M059J (cell line): Measurements from ENCODE around the gene HAPLN1. TPM values are rescaled to one million over a fixed set of nuclear protein-coding genes. Genes with fewer than 3 reads are reported as not detected.
A peak's percentile ranks its signal among the peaks of the same experiment; 100 is the strongest.

Source experiments
- DNase-seq: peaks from one replicate; pipeline ENCODE4 v3.0.0-alpha.2; 2012; ENCODE audit warnings: low read depth
- total RNA-seq: library from RNA; depleted of rRNA; stranded (reverse); fragments of >200 nt; shearing (Covaris generic); gene quantifications from 2 replicates; pipeline ENCODE4 v1.2.3, GENCODE V29; 2014

The HAPLN1 gene
- total RNA-seq, 1 experiment from 2014 or later: 0.99 TPM

DNA sequence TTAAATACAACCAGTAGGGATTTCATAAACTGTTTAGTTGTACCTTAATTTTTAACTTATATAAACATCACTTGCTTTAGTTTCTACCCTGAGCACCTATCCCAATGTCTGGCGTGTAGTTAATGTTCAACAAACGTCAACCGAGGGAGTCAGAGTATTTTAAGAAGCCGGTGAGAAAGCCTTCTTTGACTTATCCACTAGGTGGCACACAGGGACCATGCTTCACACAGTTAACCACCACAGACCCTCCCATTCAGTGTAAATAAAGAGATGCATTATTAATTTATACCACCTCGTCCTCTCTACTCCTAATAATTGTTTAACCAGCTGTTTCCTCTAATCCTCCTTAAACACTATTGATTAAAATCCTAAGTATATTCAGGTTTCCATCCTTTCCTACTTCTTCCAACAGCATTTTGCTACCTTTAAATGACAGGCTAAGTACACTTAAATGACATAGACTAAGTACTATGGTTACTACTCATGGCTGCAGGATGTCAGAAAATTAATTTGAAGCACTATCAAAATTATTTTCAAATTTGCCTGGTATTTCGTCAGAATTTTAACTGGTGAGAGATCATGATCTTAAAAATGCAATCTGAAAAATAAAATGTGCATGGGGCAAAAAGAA lies 2.3 kb downstream of the HAPLN1 start:
- peak; percentile 63 for DNase-seq

DNA sequence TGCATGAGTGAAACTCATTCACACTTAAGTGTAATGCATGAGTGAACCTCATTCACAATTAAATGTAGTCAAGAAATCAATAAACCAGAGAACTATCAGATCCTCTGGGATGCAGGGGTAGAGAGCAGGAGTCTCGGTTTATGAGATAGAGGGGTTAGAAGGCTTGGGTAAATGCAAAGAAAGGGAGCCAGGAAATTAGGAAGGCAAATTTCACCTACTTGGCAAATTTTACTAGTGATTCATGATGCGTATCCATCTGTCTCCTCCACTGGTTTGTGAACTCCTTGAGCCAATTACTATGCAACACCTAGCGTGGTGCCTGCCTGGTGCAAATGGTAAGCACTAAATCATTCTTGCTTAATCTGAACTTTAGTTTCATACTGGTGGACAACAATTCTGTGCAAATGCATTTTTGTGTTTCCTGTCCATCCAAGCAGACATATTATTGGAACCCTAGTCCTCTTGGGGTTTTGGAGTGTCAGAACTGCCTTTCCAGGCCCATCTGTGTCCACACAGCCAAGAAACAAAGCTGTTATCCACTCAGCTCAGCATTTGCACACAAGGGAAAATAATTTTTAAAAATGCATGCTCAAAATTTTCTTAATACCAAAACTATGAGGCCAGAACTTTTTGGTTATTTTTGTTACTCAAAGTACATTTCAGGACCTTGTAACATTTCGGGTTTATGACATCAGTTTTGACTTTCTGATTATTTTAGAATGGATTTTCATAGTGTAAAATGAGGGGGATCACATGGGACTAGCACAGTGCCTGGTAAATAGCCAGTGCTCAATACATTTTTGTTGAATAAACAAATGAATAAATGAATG lies 5.2 kb downstream of the HAPLN1 start:
- peak; percentile 24 for DNase-seq

DNA sequence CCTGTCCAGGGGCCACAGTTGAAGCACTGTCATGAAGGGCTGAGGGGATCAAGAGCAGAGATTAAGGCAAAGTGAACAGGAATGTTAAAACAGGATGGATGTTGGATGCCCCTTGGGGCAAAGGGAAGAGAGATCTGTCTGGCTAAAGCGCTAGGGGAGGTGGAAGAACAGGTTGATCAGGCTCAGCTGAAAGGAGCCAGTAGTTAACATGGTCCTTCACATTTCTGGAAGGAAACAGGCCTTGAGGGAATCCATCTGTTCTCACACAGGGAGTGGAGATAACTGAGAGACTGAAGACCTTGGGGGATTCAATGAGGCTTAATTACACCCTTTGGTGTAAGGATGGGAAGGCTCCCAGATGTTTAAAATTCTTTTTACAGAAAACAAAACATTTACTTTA lies 5.8 kb downstream of the HAPLN1 start:
- DNase-seq: no peak

DNA sequence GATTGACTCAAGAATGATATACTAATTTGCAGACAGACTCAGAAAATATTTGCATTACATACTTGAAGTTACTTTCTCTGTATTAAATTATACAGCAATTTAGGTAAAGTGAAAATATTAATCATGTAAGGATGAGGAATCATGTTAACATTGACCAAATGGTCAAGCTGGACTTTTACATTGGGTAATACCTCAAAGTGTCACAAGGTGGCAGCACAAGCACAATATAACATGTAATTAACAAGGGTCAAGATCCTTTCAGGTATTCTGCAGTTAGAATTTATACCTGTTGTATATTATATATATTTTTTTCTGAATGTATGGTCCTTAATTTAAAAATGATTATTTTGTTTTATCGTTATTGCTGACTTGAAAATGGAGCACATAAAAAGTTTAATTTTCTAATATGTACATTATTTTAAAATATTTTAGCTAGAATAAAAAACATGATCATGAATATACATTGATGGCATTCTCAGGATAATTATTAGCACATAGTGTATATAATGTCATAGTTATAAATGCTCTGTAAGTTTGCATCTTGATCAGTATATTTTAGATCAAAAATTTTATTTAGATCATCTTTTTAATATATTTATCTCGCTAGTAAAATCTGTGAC lies 8.6 kb downstream of the HAPLN1 start:
- DNase-seq: peak; percentile 59

DNA sequence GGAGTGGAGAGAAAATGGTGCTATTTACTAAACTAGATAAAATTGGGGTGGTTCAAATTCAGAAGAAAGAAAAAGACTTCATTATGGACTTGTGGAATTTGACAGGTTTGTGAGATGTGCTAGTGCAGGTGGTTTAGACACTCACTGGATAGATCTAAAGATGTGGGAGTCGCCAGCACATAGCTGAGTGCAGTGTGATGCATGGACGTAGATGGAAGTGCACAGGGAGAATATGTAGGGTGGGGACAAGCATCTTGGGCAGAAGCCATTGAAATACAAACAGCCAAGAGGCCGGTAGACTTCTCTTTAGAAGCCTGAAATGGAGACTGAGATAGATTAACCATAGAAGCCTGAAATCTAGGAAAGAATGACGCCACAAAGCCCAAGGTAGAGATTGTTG lies 10.7 kb downstream of the HAPLN1 start:
- no peak for DNase-seq

DNA sequence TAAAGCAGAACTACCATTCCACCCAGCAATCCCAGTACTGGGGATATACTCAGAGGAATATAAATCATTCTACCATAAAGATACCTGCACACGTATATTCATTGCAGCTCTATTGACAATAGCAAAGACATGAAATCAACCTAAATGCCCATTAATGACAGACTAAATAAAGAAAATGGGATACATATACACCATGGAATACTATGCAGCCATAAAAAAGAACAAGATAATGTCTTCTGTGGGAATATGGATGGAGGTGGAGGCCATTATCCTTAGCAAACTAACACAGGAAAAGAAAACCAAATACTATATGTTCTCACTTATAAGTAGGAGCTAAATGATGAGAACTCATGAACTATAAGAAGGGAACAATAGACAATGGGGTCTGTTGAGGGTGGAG lies 12.5 kb downstream of the HAPLN1 start:
- no peak for DNase-seq

DNA sequence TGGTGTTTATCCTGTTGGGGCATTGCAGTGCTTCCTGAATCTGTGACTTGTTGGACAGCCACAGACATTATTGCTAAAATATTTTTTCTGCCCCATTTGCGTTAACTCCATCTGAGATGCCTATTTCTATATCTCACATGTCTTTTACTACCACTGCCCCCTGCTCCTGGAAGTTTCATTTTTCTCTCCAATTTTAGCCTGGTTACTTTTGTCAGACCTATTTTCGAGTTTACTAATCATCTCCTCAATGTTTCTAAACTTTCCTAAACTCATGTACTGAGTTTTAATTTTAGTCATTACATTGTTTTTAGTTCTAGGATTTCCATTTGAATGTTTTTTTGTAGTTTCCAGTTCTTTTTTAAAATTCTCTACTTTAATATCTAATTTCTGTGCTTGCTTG lies 17.6 kb downstream of the HAPLN1 start:
- no peak for DNase-seq

DNA sequence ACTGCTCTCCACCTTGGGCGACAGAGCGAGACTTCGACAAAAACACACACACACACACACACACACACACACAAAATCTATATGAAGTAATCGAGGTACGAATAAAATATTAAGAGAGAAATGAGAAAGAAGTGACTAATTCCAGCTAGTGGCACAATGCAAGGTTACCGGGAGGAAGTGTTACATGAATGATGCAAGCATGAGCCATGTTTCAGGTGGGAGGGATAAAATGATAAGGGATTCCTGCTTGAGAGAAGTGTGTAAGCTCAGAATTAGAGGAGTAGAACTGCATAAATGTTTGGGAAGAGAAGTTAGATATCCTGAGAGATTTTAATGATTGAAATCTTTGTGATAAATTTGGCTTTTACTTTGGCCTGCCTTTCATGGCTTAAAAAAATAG lies 18.8 kb downstream of the HAPLN1 start:
- peak; percentile 35 for DNase-seq

DNA sequence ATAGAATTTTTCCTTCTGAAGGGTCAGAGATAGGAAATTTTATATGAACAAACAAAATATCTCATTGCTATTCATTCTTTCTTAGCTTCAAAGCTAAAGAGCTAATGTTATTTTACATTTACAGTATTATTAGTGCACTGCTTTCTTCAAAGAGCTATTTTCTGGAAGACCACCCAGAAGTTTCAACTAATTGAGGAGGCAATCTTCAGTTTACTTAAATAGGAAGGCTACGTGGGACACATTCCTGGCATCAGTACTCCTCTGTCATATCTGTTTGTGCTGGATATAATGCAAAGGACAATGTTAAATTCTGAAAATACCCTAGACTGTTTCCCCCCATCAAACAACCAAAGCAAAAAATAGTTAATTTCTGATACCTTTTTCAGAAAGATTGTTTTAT lies 30.8 kb downstream of the HAPLN1 start:
- DNase-seq: no peak

DNA sequence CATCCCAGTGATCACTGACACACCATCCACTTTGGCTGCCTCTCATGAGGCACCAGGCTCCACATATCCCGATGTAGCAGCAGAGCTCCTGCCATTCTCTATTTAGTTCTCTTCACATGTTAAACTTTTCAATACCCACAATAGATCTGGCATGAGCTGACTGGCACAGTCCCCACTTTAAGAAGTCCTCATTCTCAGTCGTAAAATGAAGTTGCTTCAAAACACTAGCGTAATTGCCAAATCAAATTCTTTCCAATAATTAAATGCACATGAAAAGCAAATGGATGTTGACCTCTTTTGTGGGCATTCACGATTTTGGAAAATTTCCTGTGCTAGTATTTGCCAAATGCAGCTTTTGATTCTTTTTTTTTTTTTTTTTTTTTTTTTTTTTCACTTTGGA lies 32.4 kb downstream of the HAPLN1 start:
- DNase-seq: no peak

DNA sequence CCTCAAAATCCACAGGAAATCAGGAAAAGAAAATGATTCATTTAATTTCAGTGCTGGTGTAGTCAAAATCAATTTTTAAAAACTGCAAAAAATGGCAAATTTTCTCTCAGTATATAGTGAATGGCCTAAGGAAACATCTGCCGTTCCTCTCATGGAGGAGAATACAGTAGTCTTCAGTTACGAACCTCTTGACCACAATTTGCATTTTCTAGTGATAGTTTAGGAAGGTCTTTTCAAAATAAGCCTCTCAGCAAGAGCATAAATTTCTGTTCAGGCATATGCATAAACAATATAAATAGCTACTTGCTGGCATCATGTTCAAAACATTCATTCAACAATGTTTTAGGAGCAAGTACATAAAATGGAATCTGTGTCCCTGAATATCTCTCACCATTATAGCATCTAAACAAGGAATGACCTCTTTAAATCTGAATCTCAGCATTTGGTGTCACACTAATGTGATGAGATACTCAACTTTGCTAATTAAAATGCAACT lies 33.5 kb downstream of the HAPLN1 start:
- no peak for DNase-seq

DNA sequence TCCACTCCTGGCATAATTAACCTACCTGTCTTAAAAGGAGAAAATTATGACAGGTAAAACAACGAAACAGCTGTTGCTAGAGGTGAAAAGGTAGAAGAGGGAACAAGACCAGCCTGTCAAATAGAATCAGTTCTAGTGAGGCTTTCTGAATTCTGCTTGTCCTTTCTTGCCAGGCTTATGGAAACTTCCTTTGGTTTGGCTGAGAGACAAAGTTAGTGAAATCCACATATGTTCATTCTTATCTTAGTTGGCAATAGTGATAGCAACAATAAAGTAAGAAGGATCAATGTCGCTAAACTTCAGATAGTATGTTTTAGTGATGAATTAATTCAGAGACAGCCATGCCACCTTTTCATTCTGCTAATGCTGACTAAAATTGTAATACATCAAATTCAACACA lies 34.4 kb downstream of the HAPLN1 start:
- DNase-seq: no peak

DNA sequence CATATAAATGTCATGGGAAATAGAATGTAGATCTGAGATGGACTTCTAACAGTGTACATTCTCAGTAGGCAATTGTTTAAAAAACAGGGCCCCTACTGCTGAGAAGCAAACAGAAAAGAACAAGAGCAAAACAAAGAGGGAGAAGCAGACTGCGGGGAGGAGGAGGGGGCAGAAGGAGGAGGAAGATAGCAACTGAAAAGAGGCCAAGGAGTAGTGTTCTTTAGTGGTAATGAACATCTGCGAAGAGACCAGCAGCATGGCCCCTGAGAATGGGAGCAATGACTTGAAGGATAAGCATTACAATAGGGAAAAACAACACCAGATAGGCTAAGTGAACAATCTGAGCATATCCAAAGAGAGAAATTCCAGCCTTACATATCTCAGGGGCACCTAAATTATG lies 36.8 kb downstream of the HAPLN1 start:
- DNase-seq: no peak

DNA sequence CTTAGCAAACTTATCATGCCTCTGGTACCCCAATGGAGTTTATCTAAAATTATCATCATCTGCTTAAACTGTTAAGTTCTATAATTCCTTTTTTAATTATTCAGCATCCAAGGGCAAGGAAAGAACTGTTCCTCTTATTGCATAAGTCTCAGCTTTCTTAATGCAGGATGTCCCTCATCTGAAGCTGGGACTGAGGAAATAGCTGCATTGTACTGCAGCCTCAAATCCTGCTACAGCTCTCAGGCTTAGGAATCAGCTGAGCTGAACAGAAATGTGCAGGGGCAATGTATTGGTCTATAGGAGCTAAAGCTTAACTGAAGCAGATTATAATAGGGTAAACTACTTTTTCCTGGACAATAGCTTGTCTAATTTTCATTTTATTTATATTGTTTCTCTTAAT lies 48.0 kb downstream of the HAPLN1 start:
- DNase-seq: no peak

DNA sequence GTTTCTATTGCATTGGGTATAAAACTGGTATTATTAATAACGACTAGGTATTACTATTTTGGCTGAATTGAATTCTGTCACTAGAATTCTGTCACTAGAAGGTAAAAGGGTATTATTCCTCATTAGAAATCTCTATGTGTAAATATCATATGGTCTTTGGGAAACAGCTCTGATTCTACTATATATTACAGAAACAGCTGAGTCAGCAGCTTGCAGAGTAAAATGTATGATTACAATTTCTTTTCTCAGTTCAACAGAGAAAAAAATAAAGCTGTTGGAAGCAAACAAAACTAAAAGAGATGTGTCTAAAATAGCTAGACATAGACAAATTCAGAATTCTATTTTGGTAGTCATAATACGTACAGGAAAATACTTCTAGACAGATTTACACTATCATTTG lies 48.5 kb downstream of the HAPLN1 start:
- DNase-seq: no peak

DNA sequence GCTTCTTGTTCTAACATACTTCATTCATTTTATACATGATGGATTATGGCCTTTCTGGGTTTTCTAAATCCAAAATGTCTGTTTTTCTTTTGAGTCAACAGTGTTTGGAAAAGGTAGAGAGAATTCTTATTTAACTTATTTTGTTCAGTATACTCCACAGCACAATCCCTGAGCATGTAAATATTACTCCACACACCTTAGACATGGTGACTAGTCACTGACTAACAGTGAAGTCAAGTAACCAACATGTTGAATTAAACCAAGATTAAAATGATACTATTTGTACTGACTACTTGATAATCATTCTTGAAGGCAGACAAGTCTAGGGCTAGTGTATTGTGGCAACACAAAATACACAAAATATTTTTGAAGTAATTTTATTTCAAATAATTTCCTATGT lies 55.0 kb downstream of the HAPLN1 start:
- no peak for DNase-seq

DNA sequence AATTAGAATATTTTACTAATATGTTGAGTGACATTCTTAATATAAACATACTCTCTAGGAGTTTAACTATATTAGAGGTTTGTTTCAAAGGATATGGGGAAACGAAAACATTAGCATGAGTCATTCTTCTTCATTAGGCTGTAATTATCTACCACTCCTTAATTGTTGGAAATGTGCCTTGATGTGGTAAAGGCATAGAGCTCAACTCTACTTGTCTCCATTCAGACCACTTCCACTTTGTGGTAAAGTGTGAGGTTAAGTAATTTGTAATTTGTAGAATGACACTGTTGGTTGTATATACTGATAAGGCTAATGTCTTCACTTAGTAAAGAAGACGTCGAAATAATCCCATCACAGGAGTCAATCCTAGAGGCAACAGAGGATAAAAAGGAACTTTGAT lies 58.1 kb downstream of the HAPLN1 start:
- DNase-seq: peak; percentile 22

DNA sequence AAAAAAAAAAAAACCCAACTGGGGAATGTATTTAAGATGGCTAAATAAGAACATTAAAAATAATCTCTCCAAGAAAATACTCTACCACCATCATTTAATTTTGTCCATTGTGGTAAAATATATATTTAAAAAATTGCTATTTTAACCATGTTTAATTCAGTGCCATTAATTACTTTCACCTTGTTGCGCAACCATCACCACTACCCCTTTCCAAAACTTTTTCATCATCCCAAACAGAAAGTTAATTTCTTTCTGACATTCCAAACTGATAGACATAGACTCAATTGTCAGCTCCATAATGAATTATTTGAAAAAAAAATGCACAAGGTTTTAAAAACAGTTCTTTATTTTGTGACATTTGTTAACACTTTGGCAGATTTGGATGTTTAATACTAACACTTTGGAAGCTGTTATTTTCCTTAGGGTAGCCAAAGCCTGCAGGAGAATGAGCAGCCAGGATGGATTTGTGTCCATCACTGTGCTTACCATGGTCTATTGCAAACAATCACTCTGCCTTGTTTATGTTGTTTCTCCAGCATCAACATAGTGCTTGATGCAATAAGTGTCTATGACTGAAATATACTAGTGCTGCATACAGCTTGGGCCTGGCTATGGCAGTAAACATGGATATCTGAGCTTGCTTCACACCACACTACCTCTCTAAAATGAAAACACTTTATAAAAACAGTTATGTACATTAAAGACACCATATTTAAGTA lies 62.7 kb downstream of the HAPLN1 start:
- DNase-seq: no peak

DNA sequence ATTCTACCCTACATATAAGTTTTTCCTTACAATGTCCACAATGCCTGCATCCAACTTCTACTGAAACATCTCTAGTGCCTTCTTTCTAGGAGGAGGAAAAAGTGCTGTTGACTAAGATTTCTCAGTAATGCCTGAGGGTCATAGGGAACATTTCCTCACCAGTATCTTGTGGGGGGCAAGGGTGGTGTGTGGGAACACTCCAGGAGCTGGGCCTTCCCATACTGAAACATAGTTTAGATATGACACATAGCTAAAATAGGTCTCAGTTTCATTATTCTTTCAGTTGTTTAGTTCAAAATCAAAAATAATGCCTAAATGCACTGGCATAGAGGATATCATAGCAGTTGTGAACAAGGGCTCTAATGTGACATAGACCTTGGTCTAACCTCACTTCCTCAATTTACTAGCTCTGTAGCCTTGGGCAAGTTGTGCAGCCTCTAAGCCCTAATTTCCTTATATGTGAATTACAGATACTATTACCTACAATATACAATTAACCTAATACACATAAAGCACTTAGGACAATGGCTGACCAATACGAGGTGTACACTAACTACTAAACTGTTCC lies 66.1 kb downstream of the HAPLN1 start:
- DNase-seq: peak; percentile 65

DNA sequence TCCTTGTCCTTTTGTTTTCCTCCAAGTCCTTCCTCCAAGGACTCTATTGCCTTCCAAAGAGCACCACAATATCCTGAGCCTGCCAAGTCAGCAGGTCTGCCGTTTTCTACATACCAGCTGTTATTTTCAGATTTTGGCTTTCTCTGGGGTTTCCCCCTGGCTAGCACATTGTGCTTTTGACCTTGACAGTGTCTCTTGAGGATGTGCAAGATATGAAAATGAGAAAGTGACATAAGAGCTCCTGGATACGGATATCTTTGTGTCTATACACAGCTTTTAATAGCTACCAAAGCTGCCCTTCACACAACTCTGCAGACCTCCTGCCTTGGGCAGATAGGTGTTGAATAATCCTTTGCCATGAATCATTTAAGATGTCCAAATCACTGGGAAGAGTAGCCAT lies 67.0 kb downstream of the HAPLN1 start:
- no peak for DNase-seq

DNA sequence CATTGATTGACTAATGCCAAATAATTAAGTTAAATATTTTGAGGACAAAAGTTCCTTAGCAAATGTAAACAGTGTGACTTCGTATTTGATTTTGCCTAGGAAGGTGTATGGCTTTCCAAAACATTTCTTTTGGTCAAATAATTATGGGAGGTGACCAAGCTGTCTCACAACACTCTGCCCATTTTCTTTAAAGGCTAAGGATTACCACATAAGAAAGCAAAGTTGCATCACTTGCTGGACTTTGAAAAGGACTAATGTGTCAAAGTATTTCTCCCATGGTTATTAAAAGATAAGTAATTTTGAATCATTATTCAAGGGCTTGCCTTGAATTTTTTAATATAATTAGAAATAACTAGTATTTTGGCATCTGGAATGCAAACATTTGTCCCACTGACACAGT lies 74.7 kb downstream of the HAPLN1 start:
- DNase-seq: no peak

DNA sequence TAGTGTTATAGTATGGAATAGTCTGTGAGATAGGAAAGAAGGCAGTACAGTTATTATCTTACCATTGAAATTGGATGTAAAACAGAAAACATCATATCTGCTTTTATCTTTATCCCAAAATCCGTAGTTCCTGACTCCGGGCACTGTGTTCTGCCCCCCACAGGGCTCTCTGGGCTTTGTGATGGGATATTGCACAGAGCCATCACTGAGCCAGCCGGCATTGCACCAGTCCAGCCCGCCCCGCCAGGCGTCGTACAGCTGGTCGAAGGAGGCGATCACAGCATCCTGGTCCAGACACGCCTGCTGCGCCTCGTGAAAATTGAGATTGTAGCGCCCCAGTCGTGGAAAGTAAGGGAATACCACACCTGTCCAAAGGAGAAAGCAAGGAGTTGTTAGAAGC lies 76.4 kb downstream of the HAPLN1 start:
- no peak for DNase-seq
